Glutamatergic neuron (in vitro differentiated cells): Measurements from ENCODE around the gene MTMR11. TPM values are rescaled to one million over a fixed set of nuclear protein-coding genes. Genes with fewer than 3 reads are reported as not detected.

Experiments
- DNase-seq: peaks from one replicate; pipeline ENCODE4 v3.0.0; 2022
- H3K27ac Mint-ChIP-seq: one replicate; pipeline ENCODE4 v1.8.0; 2020; ENCODE audit warnings: mild to moderate bottlenecking, mixed read lengths, inconsistent platforms; ENCODE audit not compliant: unreplicated experiment
- H3K27me3 Mint-ChIP-seq: one replicate; pipeline ENCODE4 v1.8.0; 2020; ENCODE audit warnings: mild to moderate bottlenecking, moderate library complexity, mixed read lengths, inconsistent platforms; ENCODE audit not compliant: unreplicated experiment
- H3K36me3 Mint-ChIP-seq: one replicate; pipeline ENCODE4 v1.8.0; 2020; ENCODE audit warnings: mild to moderate bottlenecking, mixed read lengths, inconsistent platforms; ENCODE audit not compliant: unreplicated experiment
- H3K4me1 Mint-ChIP-seq: one replicate; pipeline ENCODE4 v1.8.0; 2020; ENCODE audit warnings: mild to moderate bottlenecking, low read depth, mixed read lengths, inconsistent platforms; ENCODE audit not compliant: unreplicated experiment
- H3K4me3 Mint-ChIP-seq: one replicate; pipeline ENCODE4 v1.8.0; 2020; ENCODE audit warnings: mild to moderate bottlenecking, mixed read lengths, inconsistent platforms; ENCODE audit not compliant: unreplicated experiment
- H3K9me3 Mint-ChIP-seq: one replicate; pipeline ENCODE4 v1.8.0; 2020; ENCODE audit warnings: mild to moderate bottlenecking, moderate library complexity, mixed read lengths, inconsistent platforms; ENCODE audit not compliant: unreplicated experiment
- CTCF ChIP-seq: fragments of 200-600 bp; sonication (generic); IDR thresholded peaks from one replicate; pipeline ENCODE4 v1.5.0; 2021; ENCODE audit not compliant: partially characterized antibody, unreplicated experiment
- long read RNA-seq: library from polyadenylated mRNA; unstranded; transcript quantifications from one replicate; pipeline ENCODE4 v2.0.0, GENCODE V29; 2020; ENCODE audit not compliant: unreplicated experiment
- total RNA-seq: library from RNA; stranded (reverse); fragmentation: NEBNext Ultra II Directional; extraction: Animal tissue kit (Norgen Biotek cat#: 25700); gene quantifications from one replicate; pipeline ENCODE4 v1.2.1, GENCODE V29; 2021; ENCODE audit not compliant: unreplicated experiment

The MTMR11 gene
- 2.6 TPM for total RNA-seq
- long read RNA-seq = 0 reads

- peaks cover 6% of the 10 kb centered on the region for H3K4me1 Mint-ChIP-seq
- TF ChIP-seq CTCF = no peak
Measured at GRCh38 chr1:149936170-149936991, at the start of gene MTMR11. TSS of gene MTMR11 (minus strand) at chr1:149936879. CDS start at chr1:149936647, 232 bp downstream.

GRCh38 chr1:149979972-149980540 is 43.4 kb upstream of the MTMR11 start:
- Mint-ChIP-seq H3K4me3 (no peak overlapping the region), H3K27me3 (no peaks in the 10 kb centered on the region), H3K4me1 (no peaks in the 10 kb centered on the region), H3K27ac (no peak overlapping the region), H3K36me3 (no peaks in the 10 kb centered on the region), H3K9me3 (peaks cover 2% of the 10 kb centered on the region)
- no peak for TF ChIP-seq CTCF
- DNase-seq = no peak

More at GRCh38 chr1:149936170-149936991, at the start of gene MTMR11:
- peak within 1 kb of the TSS; percentile 65 for H3K4me3 Mint-ChIP-seq
- no peak for DNase-seq
- peaks cover 10% of the 10 kb centered on the region for H3K27me3 Mint-ChIP-seq
- peaks cover 1% of the 10 kb centered on the region for H3K9me3 Mint-ChIP-seq
- no peaks in the 10 kb centered on the region for H3K36me3 Mint-ChIP-seq
- no peak within 1 kb of the TSS for H3K27ac Mint-ChIP-seq

- H3K4me3 Mint-ChIP-seq = no peak overlapping the region
- DNase-seq = no peak
- H3K9me3 Mint-ChIP-seq = peaks cover 2% of the 10 kb centered on the region
- H3K27me3 Mint-ChIP-seq = no peaks in the 10 kb centered on the region
- no peaks in the 10 kb centered on the region for H3K4me1 Mint-ChIP-seq
- H3K27ac Mint-ChIP-seq = no peak overlapping the region
- H3K36me3 Mint-ChIP-seq = no peaks in the 10 kb centered on the region
- no peak for TF ChIP-seq CTCF
Measured at GRCh38 chr1:149979245-149979971, 42.7 kb upstream of the MTMR11 start.

- no peak for DNase-seq
- H3K4me1 Mint-ChIP-seq = no peaks in the 10 kb centered on the region
- no peak overlapping the region for H3K4me3 Mint-ChIP-seq
- no peaks in the 10 kb centered on the region for H3K36me3 Mint-ChIP-seq
- H3K9me3 Mint-ChIP-seq = peaks cover 2% of the 10 kb centered on the region
- H3K27ac Mint-ChIP-seq = no peak overlapping the region
- no peaks in the 10 kb centered on the region for H3K27me3 Mint-ChIP-seq
- no peak for TF ChIP-seq CTCF
Measured at GRCh38 chr1:149978547-149979023, 41.9 kb upstream of the MTMR11 start.
